Epithelial cell of esophagus (primary cell): Measurements from ENCODE around the gene C11orf58.

Source experiments
- DNase-seq: peaks from one replicate; pipeline ENCODE4 v3.0.0; 2010; ENCODE audit warnings: low read depth
- H3K4me3 ChIP-seq: 2 replicates; pipeline ENCODE4 v1.5.1; 2011; ENCODE audit warnings: mild to moderate bottlenecking, low read length, control low read depth
- TF ChIP-seq, protein P1 (sequence below): IDR thresholded peaks from 2 replicates; pipeline ENCODE4 v1.5.1; 2011; ENCODE audit warnings: low read depth, mild to moderate bottlenecking, low read length, control low read depth, inconsistent platforms; ENCODE audit not compliant: insufficient read depth; ENCODE audit errors: missing control alignments

The C11orf58 gene

DNA sequence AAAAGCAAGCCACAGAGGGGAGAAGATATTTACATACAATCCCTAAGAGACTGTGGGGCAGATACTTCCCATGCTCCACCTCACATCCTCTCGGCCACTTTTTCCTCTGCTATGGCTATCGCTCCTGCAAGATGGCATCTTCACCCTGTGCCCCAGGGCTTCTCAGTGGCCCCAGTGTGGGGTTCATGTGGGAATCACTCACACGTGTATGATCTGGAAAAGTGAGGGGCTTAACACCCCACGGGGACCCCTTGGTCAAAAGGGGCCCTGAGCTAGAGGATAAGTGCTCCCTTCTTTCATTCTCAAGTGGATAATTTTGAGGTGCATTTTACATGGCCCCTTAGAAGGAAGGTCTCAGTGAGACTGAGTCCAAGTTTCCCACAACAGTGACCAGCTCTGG lies 28.7 kb downstream of the C11orf58 start:
- TF ChIP-seq, protein P1, sequence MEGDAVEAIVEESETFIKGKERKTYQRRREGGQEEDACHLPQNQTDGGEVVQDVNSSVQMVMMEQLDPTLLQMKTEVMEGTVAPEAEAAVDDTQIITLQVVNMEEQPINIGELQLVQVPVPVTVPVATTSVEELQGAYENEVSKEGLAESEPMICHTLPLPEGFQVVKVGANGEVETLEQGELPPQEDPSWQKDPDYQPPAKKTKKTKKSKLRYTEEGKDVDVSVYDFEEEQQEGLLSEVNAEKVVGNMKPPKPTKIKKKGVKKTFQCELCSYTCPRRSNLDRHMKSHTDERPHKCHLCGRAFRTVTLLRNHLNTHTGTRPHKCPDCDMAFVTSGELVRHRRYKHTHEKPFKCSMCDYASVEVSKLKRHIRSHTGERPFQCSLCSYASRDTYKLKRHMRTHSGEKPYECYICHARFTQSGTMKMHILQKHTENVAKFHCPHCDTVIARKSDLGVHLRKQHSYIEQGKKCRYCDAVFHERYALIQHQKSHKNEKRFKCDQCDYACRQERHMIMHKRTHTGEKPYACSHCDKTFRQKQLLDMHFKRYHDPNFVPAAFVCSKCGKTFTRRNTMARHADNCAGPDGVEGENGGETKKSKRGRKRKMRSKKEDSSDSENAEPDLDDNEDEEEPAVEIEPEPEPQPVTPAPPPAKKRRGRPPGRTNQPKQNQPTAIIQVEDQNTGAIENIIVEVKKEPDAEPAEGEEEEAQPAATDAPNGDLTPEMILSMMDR = no peak
- H3K4me3 ChIP-seq = no peak overlapping the region
- no peak for DNase-seq

DNA sequence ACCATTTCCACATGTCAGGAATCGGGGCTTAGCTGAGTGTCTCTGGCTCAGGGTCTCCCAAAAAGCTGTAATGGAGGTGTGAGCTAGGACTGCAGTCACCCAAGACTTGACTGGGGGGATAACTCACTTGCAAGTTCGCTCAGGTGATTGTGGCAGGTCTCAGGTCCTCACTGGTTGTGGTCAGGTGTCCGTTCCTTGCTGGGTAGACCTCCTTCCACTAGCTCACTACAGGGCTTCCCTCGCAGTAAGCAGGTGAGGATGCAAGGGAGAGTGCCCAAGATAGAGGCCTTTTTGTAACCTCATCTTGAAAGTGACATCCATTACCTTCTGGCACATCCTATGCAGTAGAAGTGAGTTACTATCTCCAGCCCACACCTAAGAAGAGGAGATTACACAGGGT lies 29.5 kb downstream of the C11orf58 start:
- no peak for DNase-seq
- TF ChIP-seq, protein P1 = no peak
- H3K4me3 ChIP-seq = no peak overlapping the region

DNA sequence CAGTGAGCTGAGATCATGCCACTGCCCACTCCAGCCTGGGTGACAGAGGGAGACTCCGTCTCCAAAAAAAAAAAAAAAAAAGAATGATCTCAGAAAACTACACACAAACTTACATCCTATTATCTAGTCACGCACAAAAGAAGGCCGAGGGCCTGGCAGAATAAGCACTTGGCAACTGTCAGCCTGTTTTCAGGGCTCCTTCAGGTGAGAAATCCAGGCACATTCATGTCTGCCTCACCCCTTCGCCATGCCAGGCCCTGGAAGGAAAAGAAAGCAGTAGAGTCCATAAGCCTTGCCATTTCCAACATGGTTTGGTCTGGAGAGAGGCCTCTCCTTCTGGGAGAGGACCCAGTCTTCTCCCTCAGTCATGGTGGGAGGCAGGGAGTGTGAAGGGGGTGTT lies 30.9 kb downstream of the C11orf58 start:
- DNase-seq = no peak
- TF ChIP-seq, protein P1 = no peak
- H3K4me3 ChIP-seq = no peak overlapping the region

DNA sequence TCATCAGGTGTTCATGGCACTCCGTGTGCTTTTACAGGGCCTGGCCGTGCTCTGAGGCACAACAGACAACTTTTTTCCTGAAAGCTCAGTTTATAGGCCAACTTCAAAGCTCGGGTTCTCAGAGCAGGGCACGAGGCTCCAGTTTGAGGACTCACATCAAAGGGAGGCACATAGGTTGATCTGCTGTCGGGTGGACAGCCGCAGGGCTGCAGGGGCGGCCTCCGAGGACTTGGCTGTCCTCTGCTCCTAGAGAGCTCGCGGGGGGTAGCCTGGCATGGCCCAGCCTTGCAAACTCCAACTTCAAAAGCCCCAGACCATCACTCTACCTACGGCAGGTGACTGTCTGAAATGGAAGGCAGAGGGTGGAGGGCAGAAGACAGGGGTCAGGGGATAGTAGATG lies 31.6 kb downstream of the C11orf58 start:
- TF ChIP-seq, protein P1 = no peak

DNA sequence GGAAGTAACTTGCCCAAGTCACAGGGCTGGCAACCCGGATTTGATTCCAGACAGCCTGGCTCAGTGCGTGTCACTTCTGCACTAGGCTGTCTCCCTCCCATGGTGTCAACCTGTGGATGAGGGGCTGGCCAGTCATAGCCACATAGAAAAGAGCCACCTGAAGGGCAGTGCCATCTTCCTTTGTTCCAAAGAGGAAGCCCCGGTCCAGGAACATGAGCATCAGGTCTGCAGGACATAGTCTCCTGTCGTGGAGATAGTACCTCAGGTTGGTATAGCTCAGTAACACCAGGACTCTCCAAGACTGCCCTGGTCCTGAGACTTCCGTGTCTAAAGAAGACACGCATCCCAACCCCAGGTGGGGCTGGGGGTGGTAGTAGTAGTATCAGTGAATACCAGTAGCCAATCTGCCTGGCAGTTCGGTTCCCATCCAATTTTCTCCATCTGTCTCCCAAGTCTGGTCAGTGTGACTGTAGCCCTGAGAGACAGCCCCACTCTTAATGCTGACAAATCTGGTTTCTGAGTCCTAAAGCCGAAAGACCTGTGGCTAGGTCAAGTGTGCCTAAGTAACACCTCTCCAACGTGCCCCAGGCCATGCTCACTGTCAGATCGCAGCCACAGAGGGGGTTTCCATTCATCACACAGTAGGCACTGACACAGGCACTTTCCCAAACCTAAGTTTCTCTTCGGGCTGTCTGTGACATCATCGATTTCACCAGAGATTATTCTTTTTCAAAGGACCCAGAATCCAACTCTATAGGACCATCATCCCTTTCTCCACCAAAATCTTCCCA lies 33.1 kb downstream of the C11orf58 start:
- TF ChIP-seq, protein P1 = no peak
- H3K4me3 ChIP-seq = no peak overlapping the region
- no peak for DNase-seq

More for the DNA sequence above, 31.6 kb downstream of the C11orf58 start:
- no peak for DNase-seq
- no peak overlapping the region for H3K4me3 ChIP-seq

DNA sequence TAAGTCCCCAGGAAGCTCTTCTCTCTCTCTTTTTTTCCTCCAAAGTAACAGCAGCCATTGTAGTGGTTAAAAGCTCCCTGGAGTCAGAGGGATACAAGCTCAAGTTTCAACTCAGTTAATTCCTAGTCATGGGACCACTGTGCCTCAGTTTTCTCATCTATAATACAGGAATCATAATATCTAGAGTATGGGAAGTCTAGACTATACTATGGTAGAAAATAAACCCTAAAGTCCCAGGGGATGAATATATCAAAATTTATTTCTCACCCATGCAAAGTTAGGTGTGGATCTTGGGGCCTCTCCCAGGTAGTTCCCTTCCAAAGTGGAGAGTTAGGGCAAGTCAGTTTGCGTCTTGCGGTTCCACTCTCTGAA lies 33.7 kb downstream of the C11orf58 start:
- no peak overlapping the region for H3K4me3 ChIP-seq
- TF ChIP-seq, protein P1 = no peak
- no peak for DNase-seq

DNA sequence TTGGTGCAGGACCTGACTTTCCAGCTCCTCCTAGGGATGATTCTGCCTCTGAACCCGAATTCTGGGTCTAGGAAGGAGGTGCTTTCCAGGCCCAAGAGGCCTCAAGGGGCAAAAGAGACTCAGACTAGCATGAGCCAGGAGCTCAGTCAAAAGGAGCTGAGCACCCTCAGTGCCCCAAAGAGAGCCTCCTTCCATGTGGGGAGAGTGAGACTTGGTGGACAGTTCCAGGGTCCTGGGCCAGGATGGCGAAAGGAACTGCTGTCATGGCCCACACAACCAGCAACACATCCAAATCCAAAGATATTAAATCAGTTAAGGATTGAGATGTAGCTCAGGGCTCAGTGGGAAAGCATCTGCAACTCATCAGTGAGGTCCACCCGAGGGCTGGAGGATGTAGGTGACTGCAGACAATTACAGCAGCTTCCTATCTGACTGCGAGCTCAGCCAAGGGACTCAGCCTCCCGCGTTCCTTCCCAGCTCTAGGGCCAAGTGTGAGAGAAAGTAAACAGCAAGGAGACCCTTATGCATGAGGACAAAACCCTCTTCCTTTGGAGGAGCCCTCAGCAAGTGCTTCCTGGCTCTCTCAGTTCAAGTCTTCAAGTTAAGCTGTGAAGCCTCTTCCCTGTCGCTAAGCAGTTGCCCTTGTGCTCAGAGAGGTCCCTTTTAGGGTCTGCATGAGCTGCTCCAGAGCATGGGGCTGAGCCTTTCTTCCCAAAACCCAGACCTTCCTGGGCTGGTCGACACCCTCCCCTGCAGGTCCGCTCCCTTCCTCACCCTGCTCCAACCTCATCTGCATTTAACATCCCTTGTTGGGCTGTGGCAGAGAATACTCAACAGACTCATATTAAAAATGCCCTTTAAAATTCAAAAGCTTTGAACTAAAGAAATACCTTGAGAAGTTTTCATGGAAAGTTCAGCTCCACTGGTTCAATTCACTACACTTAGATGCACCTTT lies 35.8 kb downstream of the C11orf58 start:
- no peak for DNase-seq
- TF ChIP-seq, protein P1 = no peak
- H3K4me3 ChIP-seq = no peak overlapping the region
